Natural killer cell (primary cell): ENCODE measurements around the gene WDR33. TPM values are rescaled to one million over a fixed set of nuclear protein-coding genes. Genes with fewer than 3 reads are reported as not detected.

Experiments
- ATAC-seq, 3 donors: fragments of 150-1000 bp in 2 of 3; fragments of 200-7000 bp in 1 of 3; cut with Tn5 transposase; 1 replicate in 1 of 3; 2 replicates in 2 of 3; pipeline ENCODE4 v1.10.0; 2021; ENCODE audit warnings: mild to moderate bottlenecking in 2 of 3, moderate library complexity in 2 of 3
- DNase-seq, 2 donors: peaks; one replicate each; pipeline versions ENCODE4 v3.0.0 to v3.0.0-alpha.2; 2013 to 2021; ENCODE audit warnings: mixed read lengths in 1 of 2
- H3K27ac ChIP-seq: one replicate; pipeline ENCODE4 v1.5.1; 2013; ENCODE audit warnings: mild to moderate bottlenecking, low read length
- H3K27me3 ChIP-seq: one replicate; pipeline ENCODE4 v1.6.1; 2013; ENCODE audit warnings: low read length; ENCODE audit not compliant: control insufficient read depth, insufficient read depth
- H3K36me3 ChIP-seq: one replicate; pipeline ENCODE4 v1.6.1; 2013; ENCODE audit warnings: low read length; ENCODE audit not compliant: control insufficient read depth, insufficient read depth
- H3K4me1 ChIP-seq: one replicate; pipeline ENCODE4 v1.6.1; 2013; ENCODE audit warnings: low read length; ENCODE audit not compliant: control insufficient read depth, insufficient read depth
- H3K4me3 ChIP-seq: one replicate; pipeline ENCODE4 v1.5.1; 2013; ENCODE audit warnings: low read length
- H3K9me3 ChIP-seq: one replicate; pipeline ENCODE4 v1.6.1; 2013; ENCODE audit warnings: low read length; ENCODE audit not compliant: control insufficient read depth, insufficient read depth
- H3K27ac Mint-ChIP-seq, 2 donors: one replicate each; pipeline ENCODE4 v1.8.0; 2022; ENCODE audit warnings: mild to moderate bottlenecking in 2 of 2, mixed read lengths in 2 of 2, moderate library complexity in 1 of 2
- H3K27me3 Mint-ChIP-seq, 2 donors: one replicate each; pipeline ENCODE4 v1.8.0; 2022; ENCODE audit warnings: low read depth in 2 of 2, mixed read lengths in 2 of 2
- H3K36me3 Mint-ChIP-seq: one replicate; pipeline ENCODE4 v1.8.0; 2022; ENCODE audit warnings: mixed read lengths
- H3K4me1 Mint-ChIP-seq, 2 donors: one replicate each; pipeline ENCODE4 v1.8.0; 2022; ENCODE audit warnings: mixed read lengths in 2 of 2
- H3K4me3 Mint-ChIP-seq: one replicate; pipeline ENCODE4 v1.8.0; 2022; ENCODE audit warnings: mild to moderate bottlenecking, moderate library complexity, mixed read lengths
- H3K9me3 Mint-ChIP-seq, 2 donors: one replicate each; pipeline ENCODE4 v1.8.0; 2022; ENCODE audit warnings: mixed read lengths in 2 of 2
- CTCF ChIP-seq: fragments of 200-600 bp; IDR thresholded peaks from one replicate; pipeline ENCODE4 v1.8.0; 2022; ENCODE audit warnings: antibody characterized with exemption
- WGBS: methylation state at CpG from one replicate; pipeline ENCODE4 v1.1.7; 2013; ENCODE audit warnings: missing lambda C conversion rate; ENCODE audit not compliant: insufficient coverage; 5-methylcytosine and 5-hydroxymethylcytosine counted together
- intact Hi-C: fragments of 100-400 bp; cut with micrococcal nuclease; formaldehyde crosslinking; loops from one replicate; pipeline ENCODE4 v1.14.2; 2022
- total RNA-seq, 4 donors: library from RNA; stranded (reverse); fragments of 120-200 nt in 1 of 4; gene quantifications; one replicate each; pipeline versions ENCODE4 v1.2.3 to v1.2.4, GENCODE V29; 2013 to 2022

The WDR33 gene
- total RNA-seq, 3 donors from 2014 or later (not counting 1 experiment from before 2014, with no cell fraction given) = 55.2 to 78.4 (median 55.3) TPM

- ATAC-seq = no peak
- no peaks in the 10 kb centered on the region for H3K4me1 ChIP-seq
- H3K27ac ChIP-seq = no peak overlapping the region
- Mint-ChIP-seq H3K27me3 (no peaks in the 10 kb centered on the region), H3K4me1 (peaks cover 7 to 11% of the 10 kb centered on the region in 2 donors), H3K36me3 (no peaks in the 10 kb centered on the region), H3K27ac (no peak overlapping the region), H3K9me3 (no peaks in the 10 kb centered on the region), H3K4me3 (no peak overlapping the region)
- peaks cover 37% of the 10 kb centered on the region for H3K36me3 ChIP-seq
- 100% methylated on average over 4 of the region's 4 CpGs for WGBS
- no peak for DNase-seq
- no peak overlapping the region for H3K4me3 ChIP-seq
- no peaks in the 10 kb centered on the region for H3K9me3 ChIP-seq
- H3K27me3 ChIP-seq = no peaks in the 10 kb centered on the region
- no peak for TF ChIP-seq CTCF
- intact Hi-C loops = no loop called here
These were observed 34.0 kb upstream of the WDR33 start for GRCh38 chr2:127844973-127845372.

- H3K9me3 ChIP-seq = no peaks in the 10 kb centered on the region
- intact Hi-C loops = no loop called here
- Mint-ChIP-seq H3K4me1 (peaks cover 7 to 11% of the 10 kb centered on the region in 2 donors), H3K36me3 (no peaks in the 10 kb centered on the region), H3K9me3 (no peaks in the 10 kb centered on the region), H3K27ac (no peak overlapping the region), H3K4me3 (no peak overlapping the region), H3K27me3 (no peaks in the 10 kb centered on the region)
- peaks cover 26% of the 10 kb centered on the region for H3K36me3 ChIP-seq
- no peak overlapping the region for H3K27ac ChIP-seq
- ATAC-seq (no peak), DNase-seq (no peak)
- no peak overlapping the region for H3K4me3 ChIP-seq
- no peak for TF ChIP-seq CTCF
- H3K4me1 ChIP-seq = no peaks in the 10 kb centered on the region
- H3K27me3 ChIP-seq = no peaks in the 10 kb centered on the region
- 98% methylated on average over 6 of the region's 6 CpGs for WGBS
These were observed 32.7 kb upstream of the WDR33 start for GRCh38 chr2:127843677-127844076.

GRCh38 chr2:127841466-127842178 is 30.7 kb upstream of the WDR33 start:
- intact Hi-C loops = no loop called here
- H3K9me3 Mint-ChIP-seq = no peaks in the 10 kb centered on the region
- DNase-seq = no peak
- H3K4me3 Mint-ChIP-seq = no peak overlapping the region
- H3K27ac Mint-ChIP-seq = no peak overlapping the region
- Histone ChIP-seq H3K36me3 (peaks cover 10% of the 10 kb centered on the region), H3K27me3 (no peaks in the 10 kb centered on the region), H3K4me1 (no peaks in the 10 kb centered on the region), H3K9me3 (no peaks in the 10 kb centered on the region), H3K4me3 (no peak overlapping the region), H3K27ac (no peak overlapping the region)
- peaks cover 7 to 11% of the 10 kb centered on the region in 2 donors for H3K4me1 Mint-ChIP-seq
- no peak for ATAC-seq
- 84% methylated on average over 20 of the region's 20 CpGs for WGBS
- TF ChIP-seq CTCF = no peak
- H3K27me3 Mint-ChIP-seq = no peaks in the 10 kb centered on the region
- H3K36me3 Mint-ChIP-seq = no peaks in the 10 kb centered on the region

- H3K4me3 ChIP-seq = no peak overlapping the region
- no peak overlapping the region for H3K27ac ChIP-seq
- H3K36me3 Mint-ChIP-seq = no peaks in the 10 kb centered on the region
- H3K27me3 ChIP-seq = no peaks in the 10 kb centered on the region
- H3K4me1 ChIP-seq = no peaks in the 10 kb centered on the region
- H3K36me3 ChIP-seq = peaks cover 8% of the 10 kb centered on the region
- H3K9me3 ChIP-seq = no peaks in the 10 kb centered on the region
- no peak for TF ChIP-seq CTCF
- no peaks in the 10 kb centered on the region for H3K27me3 Mint-ChIP-seq
- WGBS = 88% methylated on average over 4 of the region's 4 CpGs
- intact Hi-C loops = no loop called here
- H3K27ac Mint-ChIP-seq = no peak overlapping the region
- H3K4me3 Mint-ChIP-seq = no peak overlapping the region
- no peak for ATAC-seq
- peaks cover 7 to 11% of the 10 kb centered on the region in 2 donors for H3K4me1 Mint-ChIP-seq
- no peaks in the 10 kb centered on the region for H3K9me3 Mint-ChIP-seq
- DNase-seq = no peak
These were observed 29.9 kb upstream of the WDR33 start for GRCh38 chr2:127840893-127841292.
